B cell (primary cell): ENCODE data around the gene CAMTA1.

ENCODE experiments used
- CTCF ChIP-seq: fragments of 200-600 bp; IDR thresholded peaks from one replicate; pipeline ENCODE4 v1.8.0; 2022; ENCODE audit warnings: antibody characterized with exemption, mild to moderate bottlenecking
- EZH2 ChIP-seq: IDR thresholded peaks from 2 replicates; pipeline ENCODE4 v1.6.1; 2012; ENCODE audit warnings: borderline replicate concordance, low read depth, mild to moderate bottlenecking, moderate library complexity, low read length; ENCODE audit not compliant: insufficient read depth, poor library complexity, severe bottlenecking

GRCh38 chr1:7549277-7550161, 764.3 kb downstream of the CAMTA1 start:
- TF ChIP-seq CTCF (no peak), EZH2 (no peak)
